Left ventricle myocardium superior (tissue), 1 donor: Measurements from ENCODE around the gene C1QL2. TPM values are rescaled to one million over a fixed set of nuclear protein-coding genes. Genes with fewer than 3 reads are reported as not detected.

Source experiments
- ATAC-seq: fragments of 200-7000 bp; cut with Tn5 transposase; one replicate; pipeline ENCODE4 v1.9.1; 2020; ENCODE audit warnings: mild to moderate bottlenecking, moderate library complexity
- DNase-seq: peaks from one replicate; pipeline ENCODE4 v3.0.0-alpha.2; 2020
- intact Hi-C: fragments of 100-400 bp; cut with micrococcal nuclease; formaldehyde crosslinking; loops from one replicate; pipeline ENCODE4 v1.11.0; 2022
- total RNA-seq: library from RNA; stranded (reverse); fragmentation: NEBNext Ultra II Directional; extraction: Animal tissue kit (Norgen Biotek cat#: 25700); gene quantifications from one replicate; pipeline ENCODE4 v1.2.1, GENCODE V29; 2021
- donor health status: DM: no; HTN: yes; CAD: no; lungs with severe emphysema.

C1QL2 gene
- total RNA-seq, 1 donor from 2014 or later, result not detected

GRCh38 chr2:119113489-119113770, 45.1 kb downstream of the C1QL2 start:
- DNase-seq (no peak), ATAC-seq (no peak)
- intact Hi-C loops, result no loop called here

- intact Hi-C loops, result no loop called here
- ATAC-seq (no peak), DNase-seq (no peak)
These were observed 45.6 kb downstream of the C1QL2 start for GRCh38 chr2:119112770-119113488.

- intact Hi-C loops, result no loop called here
- ATAC-seq (no peak), DNase-seq (no peak)
These were observed 46.3 kb downstream of the C1QL2 start for GRCh38 chr2:119112230-119112629.

GRCh38 chr2:119111115-119111975, 47.2 kb downstream of the C1QL2 start:
- ATAC-seq (no peak), DNase-seq (no peak)
- intact Hi-C loops, result no loop called here

GRCh38 chr2:119109866-119110265, 48.7 kb downstream of the C1QL2 start:
- ATAC-seq (no peak), DNase-seq (no peak)
- intact Hi-C loops, result no loop called here

DNA sequence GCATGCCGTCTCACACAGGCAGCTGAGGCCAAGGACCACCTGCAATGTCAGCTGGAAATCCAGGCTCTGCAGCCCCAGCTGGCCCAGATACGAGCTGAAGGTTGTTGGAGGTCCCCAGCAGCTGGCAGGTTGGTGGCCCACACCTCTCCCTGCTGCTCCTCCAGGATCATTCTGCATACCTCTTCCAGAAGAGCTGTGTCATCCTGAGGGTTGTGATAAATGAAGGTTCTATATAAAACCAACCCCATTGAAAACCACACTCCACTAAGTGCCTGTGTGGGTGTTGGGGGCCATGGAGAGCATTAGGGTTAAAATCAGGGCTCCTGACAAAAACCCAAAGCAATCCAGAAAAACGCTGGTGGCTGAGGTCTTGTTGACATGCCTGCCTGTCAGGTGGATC, 50.4 kb downstream of the C1QL2 start:
- intact Hi-C loops, result no loop called here
- DNase-seq, result no peak
- ATAC-seq, result no peak

- intact Hi-C loops, result no loop called here
- DNase-seq (peak; percentile 46), ATAC-seq (no peak)
These were observed 52.2 kb downstream of the C1QL2 start for GRCh38 chr2:119106301-119106897.

Other genes starting within 250 kb of the C1QL2 start
- 7.2 TPM for gene MARCO, start 216.6 kb downstream of the C1QL2 start, total RNA-seq
- 11.8 TPM for gene STEAP3, start 65.1 kb upstream of the C1QL2 start, total RNA-seq
- gene C2orf76, start 208.1 kb upstream of the C1QL2 start, total RNA-seq, result 6.5 TPM
- gene DBI, start 208.2 kb upstream of the C1QL2 start, total RNA-seq, result 315 TPM